H9 (cell line): ENCODE measurements around the gene RFPL3. TPM values are rescaled to one million over a fixed set of nuclear protein-coding genes. Genes with fewer than 3 reads are reported as not detected.

Experiments
- DNase-seq: peaks from one replicate; pipeline ENCODE4 v3.0.0-alpha.2; 2017
- H2AFZ ChIP-seq: one replicate; pipeline ENCODE4 v1.6.1; 2013; ENCODE audit warnings: mild to moderate bottlenecking, low read length, control low read depth, moderate library complexity
- H2AK5ac ChIP-seq: 2 replicates; pipeline ENCODE4 v1.6.1; 2013; ENCODE audit warnings: low read length, control low read depth, mixed read lengths; ENCODE audit not compliant: insufficient read length
- H2BK120ac ChIP-seq: one replicate; pipeline ENCODE4 v1.6.1; 2013; ENCODE audit warnings: low read depth, mild to moderate bottlenecking, low read length, control low read depth, inconsistent platforms; ENCODE audit not compliant: poor library complexity, severe bottlenecking
- H2BK12ac ChIP-seq: 2 replicates; pipeline ENCODE4 v1.6.1; 2013; ENCODE audit warnings: low read length, control low read depth, mixed read lengths, low read depth; ENCODE audit not compliant: insufficient read length
- H2BK15ac ChIP-seq: 2 replicates; pipeline ENCODE4 v1.6.1; 2013; ENCODE audit warnings: low read depth, low read length, control low read depth
- H2BK20ac ChIP-seq: one replicate; pipeline ENCODE4 v1.6.1; 2013; ENCODE audit warnings: low read depth, mild to moderate bottlenecking, low read length, control low read depth, inconsistent platforms; ENCODE audit not compliant: poor library complexity, severe bottlenecking
- H2BK5ac ChIP-seq: 2 replicates; pipeline ENCODE4 v1.6.1; 2013; ENCODE audit warnings: low read length, control low read depth, mixed read lengths; ENCODE audit not compliant: insufficient read length
- H3K14ac ChIP-seq: 2 replicates; pipeline ENCODE4 v1.6.1; 2013; ENCODE audit warnings: low read length, control low read depth; ENCODE audit not compliant: insufficient read depth
- H3K18ac ChIP-seq: 2 replicates; pipeline ENCODE4 v1.6.1; 2013; ENCODE audit warnings: low read depth, mild to moderate bottlenecking, mixed read lengths, low read length, control low read depth; ENCODE audit not compliant: insufficient read length
- H3K23ac ChIP-seq: 2 replicates; pipeline ENCODE4 v1.6.1; 2013; ENCODE audit warnings: low read length, control low read depth, mixed read lengths, low read depth; ENCODE audit not compliant: insufficient read length
- H3K23me2 ChIP-seq: 2 replicates; pipeline ENCODE4 v1.6.1; 2013; ENCODE audit warnings: low read depth, mild to moderate bottlenecking, mixed read lengths, low read length, control low read depth; ENCODE audit not compliant: insufficient read length, poor library complexity, severe bottlenecking
- H3K27ac ChIP-seq: 2 replicates; pipeline ENCODE4 v1.5.1; 2013; ENCODE audit warnings: low read length, control low read depth, mixed read lengths, low read depth; ENCODE audit not compliant: insufficient read length
- H3K27me3 ChIP-seq: 2 replicates; pipeline ENCODE4 v1.6.1; 2013; ENCODE audit warnings: low read length, control low read depth, inconsistent platforms; ENCODE audit not compliant: insufficient read depth
- H3K4ac ChIP-seq: 2 replicates; pipeline ENCODE4 v1.6.1; 2013; ENCODE audit warnings: low read depth, mild to moderate bottlenecking, control low read depth, inconsistent platforms, low read length, moderate library complexity
- H3K4me1 ChIP-seq: 2 replicates; pipeline ENCODE4 v1.6.1; 2013; ENCODE audit warnings: low read length, control low read depth, inconsistent platforms; ENCODE audit not compliant: insufficient read depth
- H3K4me2 ChIP-seq: 2 replicates; pipeline ENCODE4 v1.6.1; 2013; ENCODE audit warnings: low read length, control low read depth, mixed read lengths; ENCODE audit not compliant: insufficient read length, insufficient read depth
- H3K56ac ChIP-seq: 2 replicates; pipeline ENCODE4 v1.6.1; 2013; ENCODE audit warnings: low read depth, mild to moderate bottlenecking, mixed read lengths, low read length, control low read depth; ENCODE audit not compliant: insufficient read length
- H3K79me1 ChIP-seq: 2 replicates; pipeline ENCODE4 v1.6.1; 2013; ENCODE audit warnings: low read depth, mild to moderate bottlenecking, moderate library complexity, low read length, control low read depth, inconsistent platforms; ENCODE audit not compliant: insufficient read depth, poor library complexity, severe bottlenecking
- H3K79me2 ChIP-seq: 2 replicates; pipeline ENCODE4 v1.6.1; 2013; ENCODE audit warnings: low read length, control low read depth, inconsistent platforms; ENCODE audit not compliant: insufficient read depth
- H3K9ac ChIP-seq: 2 replicates; pipeline ENCODE4 v1.6.1; 2013; ENCODE audit warnings: low read length, control low read depth, mixed read lengths; ENCODE audit not compliant: insufficient read length; ENCODE audit errors: extremely low read depth
- H3K9me3 ChIP-seq: one replicate; pipeline ENCODE4 v1.6.1; 2013; ENCODE audit warnings: low read depth, low read length, inconsistent platforms; ENCODE audit not compliant: control insufficient read depth
- H3T11ph ChIP-seq: one replicate; pipeline ENCODE4 v1.6.1; 2013; ENCODE audit warnings: mild to moderate bottlenecking, low read length, control low read depth, inconsistent platforms
- H4K20me1 ChIP-seq: one replicate; pipeline ENCODE4 v1.6.1; 2013; ENCODE audit not compliant: control insufficient read depth, insufficient read length, insufficient read depth
- H4K5ac ChIP-seq: 2 replicates; pipeline ENCODE4 v1.6.1; 2013; ENCODE audit warnings: low read depth, mild to moderate bottlenecking, mixed read lengths, low read length, control low read depth; ENCODE audit not compliant: insufficient read length
- H4K8ac ChIP-seq: replicated peaks from 2 replicates; pipeline ENCODE4 v1.6.1; 2013; ENCODE audit warnings: low read length, control low read depth, mixed read lengths, low read depth; ENCODE audit not compliant: insufficient read length
- H4K91ac ChIP-seq: 2 replicates; pipeline ENCODE4 v1.6.1; 2013; ENCODE audit warnings: low read depth, mild to moderate bottlenecking, moderate library complexity, mixed read lengths, low read length, control low read depth; ENCODE audit not compliant: insufficient read length
- H3K27ac Mint-ChIP-seq, 3 experiments: 2 replicates in 2 of 3; 3 replicates in 1 of 3; pipeline ENCODE4 v1.8.0; 2020 to 2021; ENCODE audit warnings: mixed read lengths in 3 of 3, mild to moderate bottlenecking in 1 of 3, moderate library complexity in 1 of 3
- H3K27me3 Mint-ChIP-seq: 2 replicates; pipeline ENCODE4 v1.8.0; 2021; ENCODE audit warnings: low read depth, mild to moderate bottlenecking, moderate library complexity, mixed read lengths
- H3K36me3 Mint-ChIP-seq, 3 experiments: 2 replicates in 2 of 3; 3 replicates in 1 of 3; pipeline ENCODE4 v1.8.0; 2020 to 2021; ENCODE audit warnings: low read depth in 3 of 3, mixed read lengths in 3 of 3; ENCODE audit not compliant: insufficient read depth in 1 of 3
- H3K4me1 Mint-ChIP-seq, 2 experiments: 2 replicates each; pipeline ENCODE4 v1.8.0; 2020; ENCODE audit warnings: mixed read lengths in 2 of 2
- H3K4me3 Mint-ChIP-seq, 2 experiments: 2 replicates in 1 of 2; 3 replicates in 1 of 2; pipeline ENCODE4 v1.8.0; 2020 to 2021; ENCODE audit warnings: mild to moderate bottlenecking in 2 of 2, mixed read lengths in 2 of 2, moderate library complexity in 1 of 2
- H3K9me3 Mint-ChIP-seq, 2 experiments: 2 replicates in 1 of 2; 3 replicates in 1 of 2; pipeline ENCODE4 v1.8.0; 2020; ENCODE audit warnings: mild to moderate bottlenecking in 2 of 2, mixed read lengths in 2 of 2, moderate library complexity in 1 of 2
- CTCF ChIP-seq: fragments of 200-600 bp; sonication (generic); conservative IDR thresholded peaks from 3 replicates; pipeline ENCODE4 v1.8.0; 2021; ENCODE audit warnings: antibody characterized with exemption, mild to moderate bottlenecking
- WGBS: extraction: QIAGEN DNeasy Blood & Tissue Kit; methylation state at CpG from one replicate; pipeline ENCODE4 v1.1.7; 2013; ENCODE audit warnings: missing lambda C conversion rate, low lambda C conversion rate, mixed read lengths; ENCODE audit not compliant: insufficient read length; ENCODE audit errors: extremely low coverage; 5-methylcytosine and 5-hydroxymethylcytosine counted together
- total RNA-seq: library from RNA; stranded (reverse); gene quantifications from 2 replicates; pipeline ENCODE4 v1.2.1, GENCODE V29; 2021

RFPL3 gene
- total RNA-seq, 1 experiment from 2014 or later: not detected

GRCh38 chr22:32308191-32308590, 49.5 kb upstream of the RFPL3 start:
- WGBS: no CpG with 5 or more reads among the region's 7 CpGs
- no peak overlapping the region for H3K4me3 Mint-ChIP-seq
- TF ChIP-seq CTCF: no peak
- Histone ChIP-seq H3K9me3 (no peaks in the 10 kb centered on the region), H3K4ac (no peak overlapping the region), H3K56ac (no peak overlapping the region), H3K27me3 (no peaks in the 10 kb centered on the region), H3T11ph (no peak overlapping the region), H3K79me1 (no peaks in the 10 kb centered on the region), H2BK5ac (no peak overlapping the region), H4K20me1 (no peaks in the 10 kb centered on the region), H3K23ac (no peak overlapping the region), H2BK120ac (no peak overlapping the region), H3K9ac (no peak overlapping the region), H2BK20ac (no peak overlapping the region), H3K23me2 (no peaks in the 10 kb centered on the region), H2BK12ac (no peak overlapping the region), H2BK15ac (no peak overlapping the region), H4K8ac (no peak overlapping the region), H3K27ac (no peak overlapping the region), H3K18ac (no peak overlapping the region), H2AK5ac (no peak overlapping the region), H3K79me2 (no peaks in the 10 kb centered on the region), H4K91ac (no peak overlapping the region), H4K5ac (no peak overlapping the region), H2AFZ (no peak overlapping the region), H3K14ac (no peak overlapping the region), H3K4me1 (no peaks in the 10 kb centered on the region), H3K4me2 (no peak overlapping the region)
- no peaks in the 10 kb centered on the region for H3K36me3 Mint-ChIP-seq
- peaks cover 2 to 8% of the 10 kb centered on the region in 2 experiments; a peak in 2 of 4 replicates for H3K4me1 Mint-ChIP-seq
- no peak overlapping the region; a peak in 1 of 7 replicates for H3K27ac Mint-ChIP-seq
- DNase-seq: no peak
- H3K27me3 Mint-ChIP-seq: peaks cover 60% of the 10 kb centered on the region
- H3K9me3 Mint-ChIP-seq: no peaks in the 10 kb centered on the region; a peak in 1 of 5 replicates
